ENCODE results near the gene SMIM44. TPM values are rescaled to one million over a fixed set of nuclear protein-coding genes. Genes with fewer than 3 reads are reported as not detected.

SMIM44 gene
- total RNA-seq, 1 experiment from 2014 or later: not detected

GRCh38 chr19:3507371-3508120, 24.3 kb upstream of the SMIM44 start:
- H3K9me3 ChIP-seq (ENCODE audit: control insufficient read depth, insufficient read depth, low read depth, low read length): no peaks in the 10 kb centered on the region
- DNase-seq (ENCODE audit: low read depth, low spot score) (no peak), ATAC-seq (no peak)
- peaks cover 3% of the 10 kb centered on the region for H3K36me3 ChIP-seq (ENCODE audit: control insufficient read depth, insufficient read depth, low read length)
- no peaks in the 10 kb centered on the region for H3K27me3 ChIP-seq (ENCODE audit: control insufficient read depth, insufficient read depth, low read length)
- intact Hi-C loops (cut with micrococcal nuclease; ENCODE audit: unreplicated experiment) (no loop called here), in situ Hi-C loops (cut with HindIII; ENCODE audit: low pct_unique_long_range_greater_than_20kb, low sequenced_read_pairs) (no loop called here)
- TF ChIP-seq REST (IDR thresholded peaks at IDR 0.05; ENCODE audit: insufficient read depth in 1 of 2, low read depth in 2 of 2, low read length in 1 of 2): no peak
- no peak for TF ChIP-seq POLR2AphosphoS5 (IDR thresholded peaks at IDR 0.05; ENCODE audit: low read depth, low read length)
- peak; percentile 36; the same call in 1 of the 2 replicates for TF ChIP-seq TCF7L2 (IDR thresholded peaks at IDR 0.05; ENCODE audit: low read depth, low read length)
- TF ChIP-seq CTCF (IDR thresholded peaks at IDR 0.05): no peak
- no peak for TF ChIP-seq SIN3A (IDR thresholded peaks at IDR 0.05; ENCODE audit: borderline replicate concordance, insufficient read depth, low read depth, low read length)
- POLR2A ChIA-PET: interaction anchor here (0.9 kb wide), 1 partner anchor 285 kb away, joined by 9 read pairs; no protein-coding TSS in a partner anchor
- CTCF ChIA-PET: no interaction called here
- peak overlapping the region; percentile 72 to 73 for H3K4me3 ChIP-seq (ENCODE audit: low read depth in 2 of 2, low read length in 2 of 2)
- H3K27ac ChIP-seq (ENCODE audit: low read length): peak overlapping the region; percentile 8; the same call in 1 of the 2 replicates
- BruUV-seq (replicated peaks): TSS peak; percentile 85
- H3K4me1 ChIP-seq (ENCODE audit: control insufficient read depth, insufficient read depth, low read length): no peaks in the 10 kb centered on the region; the same call in 1 of the 2 replicates

GRCh38 chr19:3506384-3507340, 23.4 kb upstream of the SMIM44 start:
- ChIA-PET CTCF (no interaction called here), POLR2A (no interaction called here)
- intact Hi-C loops (cut with micrococcal nuclease; ENCODE audit: unreplicated experiment): no loop called here
- H3K27ac ChIP-seq (ENCODE audit: low read length): peak overlapping the region; percentile 75
- ATAC-seq (no peak), DNase-seq (ENCODE audit: low read depth, low spot score) (no peak)
- TF ChIP-seq REST (IDR thresholded peaks at IDR 0.05; ENCODE audit: insufficient read depth in 1 of 2, low read depth in 2 of 2, low read length in 1 of 2) (no peak), POLR2AphosphoS5 (IDR thresholded peaks at IDR 0.05; ENCODE audit: low read depth, low read length) (no peak), CTCF (IDR thresholded peaks at IDR 0.05) (no peak), TCF7L2 (IDR thresholded peaks at IDR 0.05; ENCODE audit: low read depth, low read length) (no peak), SIN3A (IDR thresholded peaks at IDR 0.05; ENCODE audit: borderline replicate concordance, insufficient read depth, low read depth, low read length) (no peak)
- H3K4me3 ChIP-seq (ENCODE audit: low read depth in 2 of 2, low read length in 2 of 2): peak overlapping the region; percentile 72 to 73
- no peaks in the 10 kb centered on the region for H3K27me3 ChIP-seq (ENCODE audit: control insufficient read depth, insufficient read depth, low read length)
- H3K36me3 ChIP-seq (ENCODE audit: control insufficient read depth, insufficient read depth, low read length): peaks cover 3% of the 10 kb centered on the region
- in situ Hi-C loops (cut with HindIII; ENCODE audit: low pct_unique_long_range_greater_than_20kb, low sequenced_read_pairs): no loop called here
- no peaks in the 10 kb centered on the region for H3K9me3 ChIP-seq (ENCODE audit: control insufficient read depth, insufficient read depth, low read depth, low read length)
- BruUV-seq (replicated peaks): no TSS peak
- no peaks in the 10 kb centered on the region; the same call in 1 of the 2 replicates for H3K4me1 ChIP-seq (ENCODE audit: control insufficient read depth, insufficient read depth, low read length)

Data from Panc1 (cell line).